Gastrocnemius medialis (tissue), 4 donors: ENCODE measurements around the gene TRDN.

ENCODE experiments used
- POLR2A ChIP-seq, 2 donors: fragments of 450-650 bp; IDR thresholded peaks; one replicate each; pipeline ENCODE4 v1.6.1; 2017; ENCODE audit warnings: antibody characterized with exemption in 2 of 2, mild to moderate bottlenecking in 2 of 2, moderate library complexity in 2 of 2
- TF ChIP-seq, protein P1 (sequence below), 5 experiments: fragments of 450-650 bp in 3 of 5; fragments of 200-600 bp in 2 of 5; sonication (generic) in 2 of 5; IDR thresholded peaks in 4 of 5; conservative IDR thresholded peaks in 1 of 5; 1 replicate in 4 of 5; 2 replicates in 1 of 5; pipeline ENCODE4 v1.5.1; 2016 to 2019; ENCODE audit warnings: antibody characterized with exemption in 5 of 5, mild to moderate bottlenecking in 3 of 5, moderate library complexity in 3 of 5

GRCh38 chr6:123526128-123526527 lies 110.6 kb downstream of the TRDN start:
- TF ChIP-seq, protein P1, sequence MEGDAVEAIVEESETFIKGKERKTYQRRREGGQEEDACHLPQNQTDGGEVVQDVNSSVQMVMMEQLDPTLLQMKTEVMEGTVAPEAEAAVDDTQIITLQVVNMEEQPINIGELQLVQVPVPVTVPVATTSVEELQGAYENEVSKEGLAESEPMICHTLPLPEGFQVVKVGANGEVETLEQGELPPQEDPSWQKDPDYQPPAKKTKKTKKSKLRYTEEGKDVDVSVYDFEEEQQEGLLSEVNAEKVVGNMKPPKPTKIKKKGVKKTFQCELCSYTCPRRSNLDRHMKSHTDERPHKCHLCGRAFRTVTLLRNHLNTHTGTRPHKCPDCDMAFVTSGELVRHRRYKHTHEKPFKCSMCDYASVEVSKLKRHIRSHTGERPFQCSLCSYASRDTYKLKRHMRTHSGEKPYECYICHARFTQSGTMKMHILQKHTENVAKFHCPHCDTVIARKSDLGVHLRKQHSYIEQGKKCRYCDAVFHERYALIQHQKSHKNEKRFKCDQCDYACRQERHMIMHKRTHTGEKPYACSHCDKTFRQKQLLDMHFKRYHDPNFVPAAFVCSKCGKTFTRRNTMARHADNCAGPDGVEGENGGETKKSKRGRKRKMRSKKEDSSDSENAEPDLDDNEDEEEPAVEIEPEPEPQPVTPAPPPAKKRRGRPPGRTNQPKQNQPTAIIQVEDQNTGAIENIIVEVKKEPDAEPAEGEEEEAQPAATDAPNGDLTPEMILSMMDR (IDR thresholded peaks at IDR 0.05 in 4 of 5, conservative IDR thresholded peaks at IDR 0.05 in 1 of 5): no peak
- no peak for TF ChIP-seq POLR2A (IDR thresholded peaks at IDR 0.05)
